GM19025 (cell line): ENCODE results near the gene UQCC3.

Source experiments
- ATAC-seq: cut with Tn5 transposase; IDR thresholded peaks from one replicate; pipeline ENCODE4 v1.9.1; 2021; ENCODE audit warnings: mild to moderate bottlenecking, low read depth, moderate library complexity; ENCODE audit not compliant: unreplicated experiment

Gene UQCC3

DNA sequence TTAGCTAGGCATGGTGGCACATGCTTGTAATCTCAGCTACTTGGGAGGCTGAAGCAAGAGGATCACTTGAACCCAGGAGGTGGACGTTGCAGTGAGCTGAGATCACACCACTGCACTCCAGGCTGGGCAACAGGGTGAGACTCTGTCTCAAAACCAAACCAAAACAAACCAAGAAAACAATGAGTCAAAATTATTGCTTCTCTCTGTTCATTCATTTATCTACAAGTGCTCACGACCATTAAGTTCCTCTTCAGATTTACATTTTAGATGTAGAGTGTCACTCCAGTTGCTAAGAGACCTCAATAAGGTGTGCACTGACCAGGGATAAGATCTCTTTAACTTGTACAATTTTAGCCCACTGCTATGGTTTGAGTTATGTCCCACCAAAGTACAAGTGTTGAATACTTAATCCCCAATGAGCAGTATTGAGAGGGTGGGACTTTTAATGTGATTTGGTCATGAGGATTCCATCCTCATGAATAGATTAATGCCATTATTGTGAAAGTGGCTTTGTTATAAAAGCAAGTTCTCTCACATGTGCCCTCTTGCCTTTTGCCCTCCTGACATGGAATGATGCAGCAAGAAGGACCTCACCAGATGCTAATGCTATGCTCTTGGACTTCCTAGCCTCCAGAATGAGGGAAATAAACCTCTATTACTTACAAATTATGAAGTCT is 48.0 kb downstream of the UQCC3 start:
- no peak for ATAC-seq

DNA sequence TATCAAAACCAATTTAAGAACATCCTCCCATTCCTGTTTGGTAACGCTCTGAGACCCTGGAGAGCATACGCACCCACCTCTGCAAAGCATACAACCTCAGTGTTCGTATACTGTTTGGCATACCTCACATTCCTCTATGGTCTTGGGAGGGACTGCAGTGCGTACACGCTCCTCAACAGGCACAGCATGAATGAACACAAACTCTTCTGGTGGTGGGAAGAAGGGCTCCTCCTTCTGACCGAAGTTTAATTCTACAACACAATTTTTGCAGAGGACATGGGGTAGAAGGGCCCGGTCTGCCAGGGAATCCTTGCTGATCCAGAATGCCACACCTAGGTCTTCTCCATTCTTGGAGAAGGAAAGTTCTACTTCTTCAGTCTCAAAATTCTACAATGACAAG is 50.5 kb downstream of the UQCC3 start:
- ATAC-seq = no peak
